ENCODE data around the gene EME1.

DNA sequence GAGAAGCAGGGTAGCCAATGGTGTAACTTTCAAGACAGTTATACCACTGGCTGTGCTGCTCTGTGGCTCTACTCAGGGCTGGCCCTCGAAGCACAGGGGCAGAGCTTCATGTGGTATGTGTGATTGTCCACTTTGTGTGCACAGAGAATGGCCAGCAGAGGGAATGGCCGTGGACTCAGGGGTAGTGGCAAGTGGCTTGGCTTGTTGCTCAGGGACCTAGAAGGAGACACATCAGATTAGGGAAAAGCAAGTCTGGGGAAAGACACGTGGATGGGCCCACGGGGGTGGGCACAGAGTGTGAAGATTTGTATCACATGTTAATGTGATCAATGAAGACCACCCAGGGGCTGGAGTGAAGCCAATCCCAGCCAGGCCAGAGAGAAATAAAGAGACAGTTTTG, 47.1 kb upstream of the EME1 start:
- TF ChIP-seq ZNF274 (IDR thresholded peaks at IDR 0.05; ENCODE audit: low read depth, low read length) (no peak), SUZ12 (IDR thresholded peaks at IDR 0.05; ENCODE audit: extremely low read depth, insufficient read depth, insufficient read length) (no peak), YY1 (IDR thresholded peaks at IDR 0.05; ENCODE audit: insufficient read depth, insufficient read length) (no peak)
